ENCODE results near the gene ATXN1.

DNA sequence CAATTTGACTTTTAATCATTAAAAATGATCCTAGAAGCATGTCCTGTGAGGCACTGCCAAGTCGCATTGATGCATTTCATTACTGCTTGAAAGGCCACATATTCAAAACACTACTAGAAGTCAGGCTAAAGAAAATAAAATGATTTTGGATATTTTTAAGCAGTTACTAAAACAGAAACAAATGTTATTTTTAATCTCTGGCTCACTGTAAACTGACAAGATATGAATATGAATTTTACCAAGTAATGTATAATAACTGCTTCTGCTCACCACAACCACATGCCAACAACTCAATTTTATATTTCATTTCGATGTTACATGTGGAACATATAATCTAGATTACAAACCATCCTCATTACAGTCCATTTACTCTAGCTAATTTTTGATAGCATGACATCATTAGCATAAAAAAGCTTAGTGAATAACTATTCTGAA, 90.6 kb downstream of the ATXN1 start:
- TF ChIP-seq GATA2 (IDR thresholded peaks at IDR 0.05; ENCODE audit: low read depth, low read length) (no peak), GATA3 (IDR thresholded peaks at IDR 0.05; ENCODE audit: low read depth, low read length) (no peak)
